ENCODE results near the gene CECR2. TPM values are rescaled to one million over a fixed set of nuclear protein-coding genes. Genes with fewer than 3 reads are reported as not detected.

Gene CECR2
- polyA plus RNA-seq, 1 of the 3 experiments (the other 2 are of a cell fraction), result not detected

DNA sequence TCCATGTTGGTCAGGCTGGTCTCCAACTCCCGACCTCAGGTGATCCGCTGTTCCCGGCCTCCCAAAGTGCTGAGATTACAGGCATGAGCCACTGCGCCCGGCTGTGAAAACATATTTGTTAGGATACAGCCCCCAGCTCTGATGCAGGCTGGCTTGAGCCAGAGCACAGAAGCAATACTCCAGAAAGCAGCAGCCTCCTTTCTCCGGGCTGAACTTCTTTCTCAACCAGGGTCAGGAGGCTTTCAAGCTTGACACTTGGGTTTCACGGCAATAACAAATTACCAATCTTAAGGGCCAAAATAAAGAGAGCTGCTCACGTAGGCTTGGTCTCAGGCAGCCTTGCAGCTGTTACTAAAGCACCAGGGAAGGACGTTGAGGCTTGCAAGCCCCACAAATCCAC is 10.8 kb upstream of the CECR2 start:
- H3K9me3 ChIP-seq, result no peaks in the 10 kb centered on the region
- H3K4me2 ChIP-seq, result no peak overlapping the region
- no peaks in the 10 kb centered on the region for H3K79me2 ChIP-seq (ENCODE audit: insufficient read depth)
- no peak overlapping the region for H3K4me3 ChIP-seq (ENCODE audit: low read depth in 2 of 2, low read length in 1 of 2)
- no peak for DNase-seq
- H4K20me1 ChIP-seq (ENCODE audit: insufficient read depth), result no peaks in the 10 kb centered on the region
- no peak overlapping the region for H2AFZ ChIP-seq (ENCODE audit: low read depth)
- TF ChIP-seq MXI1 (IDR thresholded peaks at IDR 0.05; ENCODE audit: low read depth, low read length) (no peak), YY1 (IDR thresholded peaks at IDR 0.05; ENCODE audit: low read depth) (no peak), EP300 (IDR thresholded peaks at IDR 0.05; ENCODE audit: borderline replicate concordance in 1 of 2, low read depth in 1 of 2, low read length in 1 of 2) (no peak), CHD2 (IDR thresholded peaks at IDR 0.05; ENCODE audit: low read length, partially characterized antibody) (no peak), ELF1 (IDR thresholded peaks at IDR 0.05) (no peak)
- no peaks in the 10 kb centered on the region for H3K36me3 ChIP-seq (replicated peaks in 1 of 2; ENCODE audit: control insufficient read depth in 1 of 2, insufficient read depth in 2 of 2, low read length in 1 of 2)
- H3K9ac ChIP-seq, result no peak overlapping the region
- 10% methylated on average over 9 of the region's 9 CpGs for WGBS (ENCODE audit: low lambda C conversion rate)
- no peak overlapping the region for H3K27ac ChIP-seq (ENCODE audit: low read depth in 2 of 2, low read length in 1 of 2)
- H3K27me3 ChIP-seq (ENCODE audit: insufficient read depth), result peaks cover 35% of the 10 kb centered on the region
- H3K9me2 ChIP-seq, result no peaks in the 10 kb centered on the region
- CTCF ChIA-PET, result no interaction called here
- H3F3A ChIP-seq (replicated peaks; ENCODE audit: insufficient read depth), result no peaks in the 10 kb centered on the region
- no peaks in the 10 kb centered on the region for H3K4me1 ChIP-seq (ENCODE audit: control insufficient read depth in 1 of 2, insufficient read depth in 2 of 2, low read depth in 1 of 2, low read length in 1 of 2)
- POLR2A ChIA-PET, result no interaction called here

DNA sequence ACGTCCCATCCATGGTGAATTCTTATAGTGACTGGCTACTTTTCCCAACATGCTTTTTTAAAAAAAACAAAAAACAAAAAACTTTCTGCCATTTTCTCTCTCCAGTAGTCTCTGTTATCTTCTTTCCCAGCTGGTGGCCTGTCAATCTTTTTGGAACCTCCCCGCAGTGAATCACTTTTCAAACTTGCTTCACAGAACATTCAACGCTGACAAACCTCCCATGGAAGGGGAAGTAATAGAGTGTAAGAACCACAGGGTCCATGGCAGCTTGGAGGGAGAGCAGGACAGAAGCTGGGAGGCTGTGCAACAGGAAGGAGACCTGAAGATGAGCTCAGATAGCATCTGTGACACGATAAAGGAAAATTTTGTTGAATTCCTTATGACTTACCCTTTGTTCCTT is 9.8 kb upstream of the CECR2 start:
- POLR2A ChIA-PET, result no interaction called here
- Histone ChIP-seq H3K27ac (ENCODE audit: low read depth in 2 of 2, low read length in 1 of 2) (no peak overlapping the region), H3K27me3 (ENCODE audit: insufficient read depth) (peaks cover 38% of the 10 kb centered on the region), H3K4me1 (ENCODE audit: control insufficient read depth in 1 of 2, insufficient read depth in 2 of 2, low read depth in 1 of 2, low read length in 1 of 2) (no peaks in the 10 kb centered on the region), H3K9me3 (no peaks in the 10 kb centered on the region), H3K9me2 (no peaks in the 10 kb centered on the region), H3K4me2 (no peak overlapping the region), H3K79me2 (ENCODE audit: insufficient read depth) (no peaks in the 10 kb centered on the region), H3K9ac (no peak overlapping the region), H2AFZ (ENCODE audit: low read depth) (no peak overlapping the region), H3K4me3 (ENCODE audit: low read depth in 2 of 2, low read length in 1 of 2) (no peak overlapping the region), H4K20me1 (ENCODE audit: insufficient read depth) (no peaks in the 10 kb centered on the region), H3F3A (replicated peaks; ENCODE audit: insufficient read depth) (no peaks in the 10 kb centered on the region), H3K36me3 (replicated peaks in 1 of 2; ENCODE audit: control insufficient read depth in 1 of 2, insufficient read depth in 2 of 2, low read length in 1 of 2) (no peaks in the 10 kb centered on the region)
- CTCF ChIA-PET, result interaction anchor here (0.7 kb wide), 1 partner anchor 188 kb away, joined by 4 read pairs; no protein-coding TSS in a partner anchor
- no peak for DNase-seq
- under 1% methylated on average over 4 of the region's 4 CpGs for WGBS (ENCODE audit: low lambda C conversion rate)
- TF ChIP-seq ELF1 (IDR thresholded peaks at IDR 0.05), result no peak
- no peak for TF ChIP-seq CHD2 (IDR thresholded peaks at IDR 0.05; ENCODE audit: low read length, partially characterized antibody)

- TF ChIP-seq MAX (IDR thresholded peaks at IDR 0.05; ENCODE audit: low read depth) (no peak), MXI1 (IDR thresholded peaks at IDR 0.05; ENCODE audit: low read depth, low read length) (no peak), NFIC (IDR thresholded peaks at IDR 0.05; ENCODE audit: borderline replicate concordance) (no peak), ZBTB33 (IDR thresholded peaks at IDR 0.05; ENCODE audit: borderline replicate concordance, low read depth) (no peak), TAF1 (IDR thresholded peaks at IDR 0.05; ENCODE audit: borderline replicate concordance, low read depth, low read length) (no peak)
- TF ChIP-seq, protein P1, sequence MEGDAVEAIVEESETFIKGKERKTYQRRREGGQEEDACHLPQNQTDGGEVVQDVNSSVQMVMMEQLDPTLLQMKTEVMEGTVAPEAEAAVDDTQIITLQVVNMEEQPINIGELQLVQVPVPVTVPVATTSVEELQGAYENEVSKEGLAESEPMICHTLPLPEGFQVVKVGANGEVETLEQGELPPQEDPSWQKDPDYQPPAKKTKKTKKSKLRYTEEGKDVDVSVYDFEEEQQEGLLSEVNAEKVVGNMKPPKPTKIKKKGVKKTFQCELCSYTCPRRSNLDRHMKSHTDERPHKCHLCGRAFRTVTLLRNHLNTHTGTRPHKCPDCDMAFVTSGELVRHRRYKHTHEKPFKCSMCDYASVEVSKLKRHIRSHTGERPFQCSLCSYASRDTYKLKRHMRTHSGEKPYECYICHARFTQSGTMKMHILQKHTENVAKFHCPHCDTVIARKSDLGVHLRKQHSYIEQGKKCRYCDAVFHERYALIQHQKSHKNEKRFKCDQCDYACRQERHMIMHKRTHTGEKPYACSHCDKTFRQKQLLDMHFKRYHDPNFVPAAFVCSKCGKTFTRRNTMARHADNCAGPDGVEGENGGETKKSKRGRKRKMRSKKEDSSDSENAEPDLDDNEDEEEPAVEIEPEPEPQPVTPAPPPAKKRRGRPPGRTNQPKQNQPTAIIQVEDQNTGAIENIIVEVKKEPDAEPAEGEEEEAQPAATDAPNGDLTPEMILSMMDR (IDR thresholded peaks at IDR 0.05), result no peak
- peaks cover 4% of the 10 kb centered on the region for H3F3A ChIP-seq (replicated peaks; ENCODE audit: insufficient read depth)
- H3K36me3 ChIP-seq (replicated peaks in 1 of 2; ENCODE audit: control insufficient read depth in 1 of 2, insufficient read depth in 2 of 2, low read length in 1 of 2), result no peaks in the 10 kb centered on the region
- no peak for DNase-seq
- H3K4me3 ChIP-seq (ENCODE audit: low read depth in 2 of 2, low read length in 1 of 2), result no peak overlapping the region
- H2AFZ ChIP-seq (ENCODE audit: low read depth), result no peak overlapping the region
- 19% methylated on average over 13 of the region's 13 CpGs for WGBS (ENCODE audit: low lambda C conversion rate)
- ChIA-PET CTCF (interaction anchor here (0.6 to 1.6 kb wide), 2 partner anchors 11 to 135 kb away, joined by 3 to 5 read pairs; no protein-coding TSS in a partner anchor), POLR2A (no interaction called here)
- H3K27ac ChIP-seq (ENCODE audit: low read depth in 2 of 2, low read length in 1 of 2), result no peak overlapping the region
- no peak overlapping the region for H3K9ac ChIP-seq
- no peak overlapping the region for H3K4me2 ChIP-seq
- H3K9me2 ChIP-seq, result no peaks in the 10 kb centered on the region
- no peaks in the 10 kb centered on the region for H4K20me1 ChIP-seq (ENCODE audit: insufficient read depth)
- no peaks in the 10 kb centered on the region for H3K9me3 ChIP-seq
- H3K4me1 ChIP-seq (ENCODE audit: control insufficient read depth in 1 of 2, insufficient read depth in 2 of 2, low read depth in 1 of 2, low read length in 1 of 2), result no peaks in the 10 kb centered on the region
- no peaks in the 10 kb centered on the region for H3K79me2 ChIP-seq (ENCODE audit: insufficient read depth)
- H3K27me3 ChIP-seq (ENCODE audit: insufficient read depth), result peaks cover 61% of the 10 kb centered on the region
Observed at GRCh38 chr22:17366329-17366728, 2.9 kb upstream of the CECR2 start.
